A673 (cell line): ENCODE data around the gene MLXIP. TPM values are rescaled to one million over a fixed set of nuclear protein-coding genes. Genes with fewer than 3 reads are reported as not detected.

Experiments used
- BruUV-seq: library from RNA; stranded (reverse); fragments of 400-500 nt; replicated peaks from 2 replicates; lab custom pipeline; 2021; lab: Mats Ljungman, UMichigan
- CTCF ChIA-PET: fragments of 300-600 bp; sonication (Branson Sonifier 250); formaldehyde crosslinking; loops from one replicate; lab custom pipeline; 2022; ENCODE audit warnings: antibody characterized with exemption; lab: Charles Lee
- POLR2A ChIA-PET: fragments of 300-600 bp; sonication (Branson Sonifier 250); formaldehyde crosslinking; loops from one replicate; lab custom pipeline; 2022; ENCODE audit warnings: antibody characterized with exemption; ENCODE audit not compliant: low non-redundant PET; lab: Charles Lee
- DNase-seq: peaks from one replicate; pipeline ENCODE4 v3.0.0-alpha.2; 2015; ENCODE audit warnings: low spot score
- H3K27ac ChIP-seq: fragments of 200-600 bp; sonication (generic); 2 replicates; pipeline ENCODE4 v1.5.1; 2016; ENCODE audit warnings: mixed run types, low read depth, mild to moderate bottlenecking, mixed read lengths, antibody characterized with exemption, low read length; ENCODE audit not compliant: poor library complexity, severe bottlenecking
- H3K27me3 ChIP-seq: fragments of 200-600 bp; sonication (generic); replicated peaks from 2 replicates; pipeline ENCODE4 v1.6.1; 2017; ENCODE audit warnings: mixed run types, low read depth, mild to moderate bottlenecking, mixed read lengths, antibody characterized with exemption, low read length; ENCODE audit not compliant: insufficient read depth, poor library complexity
- H3K36me3 ChIP-seq: fragments of 200-600 bp; sonication (generic); 2 replicates; pipeline ENCODE4 v1.6.1; 2016; ENCODE audit warnings: mixed run types, mild to moderate bottlenecking, mixed read lengths, antibody characterized with exemption, low read length; ENCODE audit not compliant: insufficient read depth, poor library complexity, severe bottlenecking
- H3K4me1 ChIP-seq: fragments of 200-600 bp; sonication (generic); 2 replicates; pipeline ENCODE4 v1.6.1; 2017; ENCODE audit warnings: mixed run types, mild to moderate bottlenecking, mixed read lengths, antibody characterized with exemption, low read length; ENCODE audit not compliant: insufficient read depth, poor library complexity, severe bottlenecking
- H3K4me3 ChIP-seq: fragments of 200-600 bp; sonication (generic); 2 replicates; pipeline ENCODE4 v1.5.1; 2016; ENCODE audit warnings: low read depth, mixed run types, mild to moderate bottlenecking, mixed read lengths, low read length; ENCODE audit not compliant: poor library complexity, severe bottlenecking
- H3K9me3 ChIP-seq: fragments of 200-600 bp; sonication (generic); 2 replicates; pipeline ENCODE4 v1.6.1; 2016; ENCODE audit warnings: mixed run types, low read depth, mild to moderate bottlenecking, mixed read lengths, antibody characterized with exemption, low read length; ENCODE audit not compliant: poor library complexity, severe bottlenecking
- CTCF ChIP-seq: fragments of 300-800, 200-600 bp; sonication (generic); conservative IDR thresholded peaks from 2 replicates; pipeline ENCODE4 v1.5.1; 2017; ENCODE audit warnings: low read depth, mild to moderate bottlenecking, antibody characterized with exemption, low read length, moderate library complexity, mixed read lengths
- EZH2 ChIP-seq: fragments of 200-600 bp; sonication (generic); IDR thresholded peaks from 2 replicates; pipeline ENCODE4 v1.6.1; 2017; ENCODE audit warnings: borderline replicate concordance, low read depth, mild to moderate bottlenecking, mixed read lengths, antibody characterized with exemption, low read length; ENCODE audit not compliant: poor library complexity, severe bottlenecking
- intact Hi-C: fragments of 100-400 bp; cut with micrococcal nuclease; formaldehyde crosslinking; loops from one replicate; pipeline ENCODE4 v1.10.0; 2022; ENCODE audit not compliant: unreplicated experiment
- total RNA-seq: library from RNA; stranded (reverse); gene quantifications from 2 replicates; pipeline ENCODE4 v1.2.3, GENCODE V29; 2021

MLXIP gene
- total RNA-seq, 1 experiment from 2014 or later: 32.7 TPM

- no peak overlapping the region for H3K4me3 ChIP-seq
- no peak for DNase-seq
- no peaks in the 10 kb centered on the region for H3K9me3 ChIP-seq
- no peak for TF ChIP-seq EZH2
- TF ChIP-seq CTCF: no peak
- no peaks in the 10 kb centered on the region for H3K27me3 ChIP-seq
- no peaks in the 10 kb centered on the region for H3K4me1 ChIP-seq
- H3K36me3 ChIP-seq: no peaks in the 10 kb centered on the region
- H3K27ac ChIP-seq: no peak overlapping the region
- ChIA-PET POLR2A (no interaction called here), CTCF (no interaction called here)
- no TSS peak for BruUV-seq
- intact Hi-C loops: no loop called here
Observed at GRCh38 chr12:122142857-122143256, 64.3 kb downstream of the MLXIP start.

GRCh38 chr12:122144885-122145284, 66.3 kb downstream of the MLXIP start:
- ChIA-PET CTCF (no interaction called here), POLR2A (no interaction called here)

GRCh38 chr12:122145505-122146330, 67.2 kb downstream of the MLXIP start:
- Histone ChIP-seq H3K4me1 (no peaks in the 10 kb centered on the region), H3K36me3 (no peaks in the 10 kb centered on the region), H3K27ac (no peak overlapping the region), H3K27me3 (no peaks in the 10 kb centered on the region), H3K4me3 (no peak overlapping the region), H3K9me3 (no peaks in the 10 kb centered on the region)
- TF ChIP-seq CTCF (no peak), EZH2 (no peak)
- BruUV-seq: no TSS peak
- intact Hi-C loops: no loop called here
- ChIA-PET POLR2A (no interaction called here), CTCF (interaction anchor here (0.6 kb wide), 1 partner anchor 651 kb away, joined by 6 read pairs; no protein-coding TSS in a partner anchor)
- DNase-seq: no peak

More at GRCh38 chr12:122144885-122145284, 66.3 kb downstream of the MLXIP start:
- DNase-seq: no peak
- Histone ChIP-seq H3K27me3 (no peaks in the 10 kb centered on the region), H3K9me3 (no peaks in the 10 kb centered on the region), H3K4me3 (no peak overlapping the region), H3K27ac (no peak overlapping the region), H3K4me1 (no peaks in the 10 kb centered on the region), H3K36me3 (no peaks in the 10 kb centered on the region)
- BruUV-seq: TSS peak; percentile 25
- intact Hi-C loops: no loop called here
- TF ChIP-seq CTCF: no peak
- TF ChIP-seq EZH2: no peak
